ENCODE data around the gene VSTM2L.

The VSTM2L gene

GRCh38 chr20:37875460-37876175, 27.3 kb upstream of the VSTM2L start:
- no peak for ATAC-seq

GRCh38 chr20:37876863-37877262, 26.1 kb upstream of the VSTM2L start:
- no peak for ATAC-seq
- TF ChIP-seq ARNTL (CRISPR knock-in tag; IDR thresholded peaks at IDR 0.05; ENCODE audit: borderline replicate concordance, low read depth) (no peak), GLIS3 (CRISPR knock-in tag; IDR thresholded peaks at IDR 0.05) (no peak), TSHZ2 (CRISPR knock-in tag; IDR thresholded peaks at IDR 0.05) (no peak), ZNF8 (CRISPR knock-in tag; IDR thresholded peaks at IDR 0.05) (no peak), ZNF70 (CRISPR knock-in tag; IDR thresholded peaks at IDR 0.05) (no peak), ZFP30 (CRISPR knock-in tag; IDR thresholded peaks at IDR 0.05) (no peak), RARB (CRISPR knock-in tag; IDR thresholded peaks at IDR 0.05) (no peak), ZFP3 (CRISPR knock-in tag; IDR thresholded peaks at IDR 0.05) (no peak), CSRNP3 (CRISPR knock-in tag; IDR thresholded peaks at IDR 0.05) (no peak), SNAI2 (CRISPR knock-in tag; IDR thresholded peaks at IDR 0.05) (no peak), BACH2 (CRISPR knock-in tag; IDR thresholded peaks at IDR 0.05; ENCODE audit: borderline replicate concordance) (no peak)

More at GRCh38 chr20:37875460-37876175, 27.3 kb upstream of the VSTM2L start:
- no peak for TF ChIP-seq ZNF8 (CRISPR knock-in tag; IDR thresholded peaks at IDR 0.05)
- TF ChIP-seq POU6F1 (CRISPR knock-in tag; IDR thresholded peaks at IDR 0.05; ENCODE audit: borderline replicate concordance, low read depth), result no peak

GRCh38 chr20:37877832-37878772, 24.8 kb upstream of the VSTM2L start:
- no peak for TF ChIP-seq CSDC2 (CRISPR knock-in tag; IDR thresholded peaks at IDR 0.05)
- TF ChIP-seq ARNTL (CRISPR knock-in tag; IDR thresholded peaks at IDR 0.05; ENCODE audit: borderline replicate concordance, low read depth), result no peak
- no peak for TF ChIP-seq ISL1 (CRISPR knock-in tag; IDR thresholded peaks at IDR 0.05)
- no peak for TF ChIP-seq ZFP3 (CRISPR knock-in tag; IDR thresholded peaks at IDR 0.05)
- TF ChIP-seq ZFP30 (CRISPR knock-in tag; IDR thresholded peaks at IDR 0.05), result no peak
- no peak for TF ChIP-seq SNAI2 (CRISPR knock-in tag; IDR thresholded peaks at IDR 0.05)
- TF ChIP-seq ZNF565 (CRISPR knock-in tag; conservative IDR thresholded peaks at IDR 0.05; ENCODE audit: low read depth), result no peak
- no peak for TF ChIP-seq CREB5 (CRISPR knock-in tag; IDR thresholded peaks at IDR 0.05; ENCODE audit: low read depth)
- no peak for TF ChIP-seq GLIS3 (CRISPR knock-in tag; IDR thresholded peaks at IDR 0.05)
- no peak for TF ChIP-seq PATZ1 (CRISPR knock-in tag; IDR thresholded peaks at IDR 0.05; ENCODE audit: borderline replicate concordance)
- TF ChIP-seq ZNF70 (CRISPR knock-in tag; IDR thresholded peaks at IDR 0.05), result no peak
- no peak for TF ChIP-seq TCF4 (CRISPR knock-in tag; IDR thresholded peaks at IDR 0.05; ENCODE audit: borderline replicate concordance)
- TF ChIP-seq POU6F1 (CRISPR knock-in tag; IDR thresholded peaks at IDR 0.05; ENCODE audit: borderline replicate concordance, low read depth), result no peak
- no peak for TF ChIP-seq ZNF8 (CRISPR knock-in tag; IDR thresholded peaks at IDR 0.05)
- TF ChIP-seq TOX (CRISPR knock-in tag; IDR thresholded peaks at IDR 0.05; ENCODE audit: borderline replicate concordance), result no peak
- no peak for ATAC-seq
